Activated T-helper 1 cell treated with Interleukin-2 at 50 U/mL for 16 hours (primary cell): Measurements from ENCODE around the gene ZBTB20.

Source experiments
- DNase-seq: peaks from one replicate; pipeline ENCODE4 v3.0.0-alpha.2; 2020; ENCODE audit warnings: low read depth

ZBTB20 gene

GRCh38 chr3:114469070-114469469, 678.0 kb downstream of the ZBTB20 start:
- DNase-seq = no peak

GRCh38 chr3:114466816-114467215, 680.3 kb downstream of the ZBTB20 start:
- DNase-seq = no peak

GRCh38 chr3:114466251-114466650, 680.8 kb downstream of the ZBTB20 start:
- no peak for DNase-seq

- no peak for DNase-seq
Observed at GRCh38 chr3:114464548-114464947, 682.5 kb downstream of the ZBTB20 start.

GRCh38 chr3:114462750-114463149, 684.3 kb downstream of the ZBTB20 start:
- DNase-seq = no peak

- DNase-seq = no peak
Observed at GRCh38 chr3:114460459-114460858, 686.6 kb downstream of the ZBTB20 start.

- DNase-seq = no peak
Observed at GRCh38 chr3:114456742-114457141, 690.3 kb downstream of the ZBTB20 start.

GRCh38 chr3:114455432-114455831, 691.7 kb downstream of the ZBTB20 start:
- no peak for DNase-seq

GRCh38 chr3:114454551-114455251, 692.4 kb downstream of the ZBTB20 start:
- no peak for DNase-seq

GRCh38 chr3:114453361-114453780, 693.7 kb downstream of the ZBTB20 start:
- DNase-seq = no peak

GRCh38 chr3:114452937-114453336, 694.2 kb downstream of the ZBTB20 start:
- no peak for DNase-seq

GRCh38 chr3:114452256-114452655, 694.8 kb downstream of the ZBTB20 start:
- DNase-seq = no peak

- no peak for DNase-seq
Observed at GRCh38 chr3:114451561-114452018, 695.5 kb downstream of the ZBTB20 start.

GRCh38 chr3:114451051-114451451, 696.0 kb downstream of the ZBTB20 start:
- no peak for DNase-seq

- DNase-seq = no peak
Observed at GRCh38 chr3:114450008-114450596, 697.0 kb downstream of the ZBTB20 start.

- DNase-seq = no peak
Observed at GRCh38 chr3:114449271-114450007, 697.6 kb downstream of the ZBTB20 start.

- DNase-seq = no peak
Observed at GRCh38 chr3:114447950-114448479, 699.1 kb downstream of the ZBTB20 start.

GRCh38 chr3:114447545-114447944, 699.5 kb downstream of the ZBTB20 start:
- DNase-seq = no peak

GRCh38 chr3:114446600-114446999, 700.5 kb downstream of the ZBTB20 start:
- DNase-seq = no peak

GRCh38 chr3:114445233-114445632, 701.9 kb downstream of the ZBTB20 start:
- no peak for DNase-seq

GRCh38 chr3:114444216-114444615, 702.9 kb downstream of the ZBTB20 start:
- no peak for DNase-seq

GRCh38 chr3:114442246-114442645, 704.8 kb downstream of the ZBTB20 start:
- no peak for DNase-seq

GRCh38 chr3:114441386-114441785, 705.7 kb downstream of the ZBTB20 start:
- DNase-seq = no peak
